CD4-positive, alpha-beta T cell (primary cell): ENCODE measurements around the gene SERPINB5. TPM values are rescaled to one million over a fixed set of nuclear protein-coding genes. Genes with fewer than 3 reads are reported as not detected.

Experiments
- ATAC-seq: fragments of 200-7000 bp; cut with Tn5 transposase; one replicate; pipeline ENCODE4 v1.10.0; 2022; ENCODE audit warnings: mild to moderate bottlenecking; ENCODE audit not compliant: poor library complexity
- CTCF ChIA-PET: fragments of 350-600 bp; sonication (Branson Sonifier 250); formaldehyde crosslinking; loops from one replicate; lab custom pipeline; 2021; ENCODE audit warnings: antibody characterized with exemption, inconsistent platforms; lab: Charles Lee
- POLR2A ChIA-PET: fragments of 350-600 bp; sonication (Branson Sonifier 250); formaldehyde crosslinking; loops from one replicate; lab custom pipeline; 2021; ENCODE audit warnings: antibody characterized with exemption, inconsistent platforms; lab: Charles Lee
- DNase-seq, 14 experiments: peaks; one replicate each; pipeline ENCODE4 v3.0.0-alpha.2; 2013 to 2020; ENCODE audit warnings: mixed read lengths in 2 of 14
- H3K27ac ChIP-seq, 2 donors: one replicate each; pipeline versions ENCODE4 v1.5.1 to v1.7.0; 2013; ENCODE audit warnings: low read length in 2 of 2, low read depth in 1 of 2, mild to moderate bottlenecking in 1 of 2
- H3K27me3 ChIP-seq, 2 experiments: 1 replicate in 1 of 2; 2 replicates in 1 of 2; pipeline versions ENCODE4 v1.6.1 to v1.7.0; 2013; ENCODE audit warnings: low read length in 2 of 2, control low read depth in 1 of 2, mild to moderate bottlenecking in 1 of 2, moderate library complexity in 1 of 2; ENCODE audit not compliant: insufficient read depth in 2 of 2, control insufficient read depth in 1 of 2
- H3K36me3 ChIP-seq: one replicate; pipeline ENCODE4 v1.6.1; 2013; ENCODE audit warnings: low read length, control low read depth; ENCODE audit not compliant: insufficient read depth
- H3K4me1 ChIP-seq: one replicate; pipeline ENCODE4 v1.6.1; 2013; ENCODE audit warnings: low read length, control low read depth; ENCODE audit not compliant: insufficient read depth
- H3K4me3 ChIP-seq: one replicate; pipeline ENCODE4 v1.5.1; 2013; ENCODE audit warnings: mild to moderate bottlenecking, low read length, moderate library complexity
- H3K9me3 ChIP-seq, 2 experiments: 1 replicate in 1 of 2; 2 replicates in 1 of 2; pipeline versions ENCODE4 v1.6.1 to v1.7.0; 2013; ENCODE audit warnings: low read length in 2 of 2, mild to moderate bottlenecking in 2 of 2, control low read depth in 1 of 2, moderate library complexity in 1 of 2; ENCODE audit not compliant: control insufficient read depth in 1 of 2, insufficient read depth in 1 of 2
- H3K27ac Mint-ChIP-seq: one replicate; pipeline ENCODE4 v1.8.0; 2020; ENCODE audit warnings: mixed read lengths
- H3K27me3 Mint-ChIP-seq: one replicate; pipeline ENCODE4 v1.8.0; 2021; ENCODE audit warnings: mixed read lengths
- H3K36me3 Mint-ChIP-seq: one replicate; pipeline ENCODE4 v1.8.0; 2021; ENCODE audit warnings: low read depth, mixed read lengths
- H3K4me1 Mint-ChIP-seq: one replicate; pipeline ENCODE4 v1.8.0; 2021; ENCODE audit warnings: low read depth, mixed read lengths
- H3K4me3 Mint-ChIP-seq: one replicate; pipeline ENCODE4 v1.8.0; 2020; ENCODE audit warnings: mild to moderate bottlenecking, mixed read lengths
- H3K9me3 Mint-ChIP-seq: one replicate; pipeline ENCODE4 v1.8.0; 2020; ENCODE audit warnings: mixed read lengths
- intact Hi-C, 2 experiments: fragments of 100-400 bp; cut with DNase I in 1 of 2; cut with micrococcal nuclease in 1 of 2; formaldehyde crosslinking; loops; one replicate each; pipeline versions ENCODE4 v1.15.1 to v1.9.0; 2023 to 2025; cut with DNase I, micrococcal nuclease
- total RNA-seq, 174 experiments: library from RNA in 2 of 174; stranded (reverse) in 2 of 174; gene quantifications; one replicate each; pipeline ENCODE4 v1.2.3 and lab custom pipeline; 2021 to 2026
- TF ChIP-seq, protein P1 (sequence below): fragments of 200-600 bp; IDR thresholded peaks from one replicate; pipeline ENCODE4 v1.8.0; 2022; ENCODE audit warnings: antibody characterized with exemption, mild to moderate bottlenecking

SERPINB5 gene
- total RNA-seq, 2 experiments from 2014 or later: not detected

DNA sequence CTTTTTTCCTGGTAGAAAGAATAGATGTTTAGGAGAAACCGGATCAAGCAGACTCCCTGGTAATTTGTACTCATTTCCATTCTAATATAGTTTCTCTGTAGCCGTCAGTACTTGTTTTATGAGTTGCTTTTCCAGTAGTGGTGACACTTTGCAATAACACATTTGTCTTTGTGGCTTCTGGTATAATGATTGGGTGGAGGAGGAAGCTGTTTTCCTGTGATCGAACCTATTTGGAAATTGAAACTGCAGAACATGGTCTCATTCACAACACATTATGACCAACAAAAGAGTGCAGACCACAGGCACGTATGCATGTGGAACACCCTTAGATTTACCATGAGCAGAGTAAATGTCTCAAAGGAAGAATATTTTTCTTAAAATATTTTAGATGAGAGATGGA, 57.9 kb downstream of the SERPINB5 start:
- POLR2A ChIA-PET: no interaction called here
- H3K9me3 ChIP-seq: no peaks in the 10 kb centered on the region
- TF ChIP-seq, protein P1, sequence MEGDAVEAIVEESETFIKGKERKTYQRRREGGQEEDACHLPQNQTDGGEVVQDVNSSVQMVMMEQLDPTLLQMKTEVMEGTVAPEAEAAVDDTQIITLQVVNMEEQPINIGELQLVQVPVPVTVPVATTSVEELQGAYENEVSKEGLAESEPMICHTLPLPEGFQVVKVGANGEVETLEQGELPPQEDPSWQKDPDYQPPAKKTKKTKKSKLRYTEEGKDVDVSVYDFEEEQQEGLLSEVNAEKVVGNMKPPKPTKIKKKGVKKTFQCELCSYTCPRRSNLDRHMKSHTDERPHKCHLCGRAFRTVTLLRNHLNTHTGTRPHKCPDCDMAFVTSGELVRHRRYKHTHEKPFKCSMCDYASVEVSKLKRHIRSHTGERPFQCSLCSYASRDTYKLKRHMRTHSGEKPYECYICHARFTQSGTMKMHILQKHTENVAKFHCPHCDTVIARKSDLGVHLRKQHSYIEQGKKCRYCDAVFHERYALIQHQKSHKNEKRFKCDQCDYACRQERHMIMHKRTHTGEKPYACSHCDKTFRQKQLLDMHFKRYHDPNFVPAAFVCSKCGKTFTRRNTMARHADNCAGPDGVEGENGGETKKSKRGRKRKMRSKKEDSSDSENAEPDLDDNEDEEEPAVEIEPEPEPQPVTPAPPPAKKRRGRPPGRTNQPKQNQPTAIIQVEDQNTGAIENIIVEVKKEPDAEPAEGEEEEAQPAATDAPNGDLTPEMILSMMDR: no peak
- H3K27ac ChIP-seq: no peak overlapping the region
- H3K4me3 ChIP-seq: no peak overlapping the region
- Mint-ChIP-seq H3K4me3 (no peak overlapping the region), H3K4me1 (no peaks in the 10 kb centered on the region), H3K9me3 (no peaks in the 10 kb centered on the region), H3K27me3 (peaks cover 34% of the 10 kb centered on the region), H3K36me3 (no peaks in the 10 kb centered on the region), H3K27ac (no peak overlapping the region)
- peaks cover 0 to 4% of the 10 kb centered on the region in 2 experiments for H3K27me3 ChIP-seq
- H3K36me3 ChIP-seq: no peaks in the 10 kb centered on the region
- DNase-seq: no peak
- CTCF ChIA-PET: no interaction called here
- no peaks in the 10 kb centered on the region for H3K4me1 ChIP-seq
- ATAC-seq: no peak
- intact Hi-C loops: no loop called here

DNA sequence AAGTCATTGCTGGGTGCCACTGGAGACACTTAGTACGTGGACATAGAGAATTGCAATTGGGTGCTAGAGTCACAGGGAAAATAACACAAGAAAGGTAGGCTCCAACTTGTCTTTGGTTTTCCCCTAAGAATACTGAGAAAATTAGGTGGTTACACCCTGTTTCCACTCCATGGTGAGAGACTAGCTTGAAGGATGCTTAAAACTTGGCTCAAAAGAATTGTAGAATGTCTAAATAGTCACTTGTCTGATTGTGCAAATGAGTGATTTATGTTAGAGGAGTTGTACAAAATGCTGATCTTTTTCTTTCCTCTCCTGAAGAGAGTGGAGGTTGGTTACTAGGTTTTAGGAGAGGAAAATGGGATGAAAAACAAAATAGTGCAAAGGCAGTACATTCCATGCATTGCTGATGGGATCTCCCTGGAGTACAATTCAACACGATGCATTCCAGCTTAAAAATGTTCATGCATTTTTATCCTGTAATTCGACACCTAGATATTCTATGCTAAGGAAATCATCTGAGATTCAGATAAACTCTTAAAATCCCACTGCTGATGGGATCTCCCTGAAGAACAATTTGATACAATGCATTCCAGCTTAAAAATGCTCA, 63.2 kb downstream of the SERPINB5 start:
- peaks cover 0 to 11% of the 10 kb centered on the region in 2 experiments for H3K27me3 ChIP-seq
- ATAC-seq: no peak
- no peaks in the 10 kb centered on the region for H3K36me3 Mint-ChIP-seq
- no peak for DNase-seq
- ChIA-PET CTCF (interaction anchor here (1.3 kb wide), 1 partner anchor 21 kb away, joined by 3 read pairs; no protein-coding TSS in a partner anchor), POLR2A (no interaction called here)
- no peaks in the 10 kb centered on the region for H3K9me3 ChIP-seq
- TF ChIP-seq, protein P1: no peak
- H3K36me3 ChIP-seq: no peaks in the 10 kb centered on the region
- no peaks in the 10 kb centered on the region for H3K9me3 Mint-ChIP-seq
- no peaks in the 10 kb centered on the region for H3K4me1 ChIP-seq
- H3K27ac Mint-ChIP-seq: no peak overlapping the region
- intact Hi-C loops: no loop called here
- no peak overlapping the region for H3K4me3 Mint-ChIP-seq
- no peaks in the 10 kb centered on the region for H3K4me1 Mint-ChIP-seq
- no peak overlapping the region for H3K4me3 ChIP-seq
- H3K27me3 Mint-ChIP-seq: peaks cover 38% of the 10 kb centered on the region
- H3K27ac ChIP-seq: no peak overlapping the region

DNA sequence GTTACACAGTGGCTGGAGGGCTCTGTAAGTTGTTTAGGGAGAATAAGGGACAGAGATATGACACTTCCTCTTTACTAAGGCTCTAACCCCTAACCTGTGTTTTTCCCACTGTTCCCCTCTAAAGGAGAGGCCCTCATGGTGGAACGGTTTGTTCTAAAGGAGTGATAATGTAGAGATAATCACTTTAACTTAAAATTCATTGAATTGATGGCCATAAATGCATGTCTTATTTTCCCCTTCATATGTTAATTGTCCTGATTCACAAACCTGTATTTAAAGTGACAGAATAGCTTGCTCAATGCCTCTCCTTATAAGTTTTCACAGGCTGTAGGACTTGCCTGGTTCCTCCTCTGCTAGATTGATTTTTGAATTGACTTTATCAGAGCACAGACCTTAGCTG, 65.3 kb downstream of the SERPINB5 start, which contains the start of gene SERPINB12:
SERPINB12 (plus strand) TSS at position 301 of the 400 bp plus-strand sequence. CDS start 13,791 bp downstream, outside the sequence.
- no peaks in the 10 kb centered on the region for H3K36me3 ChIP-seq
- no peaks in the 10 kb centered on the region for H3K36me3 Mint-ChIP-seq

More for the DNA sequence above, 65.3 kb downstream of the SERPINB5 start, which contains the start of gene SERPINB12:
- Mint-ChIP-seq H3K9me3 (no peaks in the 10 kb centered on the region), H3K4me1 (no peaks in the 10 kb centered on the region), H3K27ac (no peak within 1 kb of the TSS), H3K4me3 (no peak within 1 kb of the TSS), H3K27me3 (peaks cover 31% of the 10 kb centered on the region)
- H3K27ac ChIP-seq: no peak within 1 kb of the TSS
- CTCF ChIA-PET: no interaction called here
- TF ChIP-seq, protein P1: no peak
- H3K4me1 ChIP-seq: no peaks in the 10 kb centered on the region
- intact Hi-C loops: no loop called here
- ATAC-seq (no peak), DNase-seq (no peak)
- H3K4me3 ChIP-seq: no peak within 1 kb of the TSS
- no peaks in the 10 kb centered on the region for H3K9me3 ChIP-seq
- peaks cover 0 to 11% of the 10 kb centered on the region in 2 experiments for H3K27me3 ChIP-seq
- POLR2A ChIA-PET: no interaction called here
